A673 (cell line): Measurements from ENCODE around the gene SCAMP3. TPM values are rescaled to one million over a fixed set of nuclear protein-coding genes. Genes with fewer than 3 reads are reported as not detected.

ENCODE experiments used
- BruUV-seq: library from RNA; stranded (reverse); fragments of 400-500 nt; replicated peaks from 2 replicates; lab custom pipeline; 2021; lab: Mats Ljungman, UMichigan
- CTCF ChIA-PET: fragments of 300-600 bp; sonication (Branson Sonifier 250); formaldehyde crosslinking; loops from one replicate; lab custom pipeline; 2022; ENCODE audit warnings: antibody characterized with exemption; lab: Charles Lee
- POLR2A ChIA-PET: fragments of 300-600 bp; sonication (Branson Sonifier 250); formaldehyde crosslinking; loops from one replicate; lab custom pipeline; 2022; ENCODE audit warnings: antibody characterized with exemption; ENCODE audit not compliant: low non-redundant PET; lab: Charles Lee
- DNase-seq: peaks from one replicate; pipeline ENCODE4 v3.0.0-alpha.2; 2015; ENCODE audit warnings: low spot score
- H3K27ac ChIP-seq: fragments of 200-600 bp; sonication (generic); 2 replicates; pipeline ENCODE4 v1.5.1; 2016; ENCODE audit warnings: mixed run types, low read depth, mild to moderate bottlenecking, mixed read lengths, antibody characterized with exemption, low read length; ENCODE audit not compliant: poor library complexity, severe bottlenecking
- H3K27me3 ChIP-seq: fragments of 200-600 bp; sonication (generic); replicated peaks from 2 replicates; pipeline ENCODE4 v1.6.1; 2017; ENCODE audit warnings: mixed run types, low read depth, mild to moderate bottlenecking, mixed read lengths, antibody characterized with exemption, low read length; ENCODE audit not compliant: insufficient read depth, poor library complexity
- H3K36me3 ChIP-seq: fragments of 200-600 bp; sonication (generic); 2 replicates; pipeline ENCODE4 v1.6.1; 2016; ENCODE audit warnings: mixed run types, mild to moderate bottlenecking, mixed read lengths, antibody characterized with exemption, low read length; ENCODE audit not compliant: insufficient read depth, poor library complexity, severe bottlenecking
- H3K4me1 ChIP-seq: fragments of 200-600 bp; sonication (generic); 2 replicates; pipeline ENCODE4 v1.6.1; 2017; ENCODE audit warnings: mixed run types, mild to moderate bottlenecking, mixed read lengths, antibody characterized with exemption, low read length; ENCODE audit not compliant: insufficient read depth, poor library complexity, severe bottlenecking
- H3K4me3 ChIP-seq: fragments of 200-600 bp; sonication (generic); 2 replicates; pipeline ENCODE4 v1.5.1; 2016; ENCODE audit warnings: low read depth, mixed run types, mild to moderate bottlenecking, mixed read lengths, low read length; ENCODE audit not compliant: poor library complexity, severe bottlenecking
- H3K9me3 ChIP-seq: fragments of 200-600 bp; sonication (generic); 2 replicates; pipeline ENCODE4 v1.6.1; 2016; ENCODE audit warnings: mixed run types, low read depth, mild to moderate bottlenecking, mixed read lengths, antibody characterized with exemption, low read length; ENCODE audit not compliant: poor library complexity, severe bottlenecking
- EZH2 ChIP-seq: fragments of 200-600 bp; sonication (generic); IDR thresholded peaks from 2 replicates; pipeline ENCODE4 v1.6.1; 2017; ENCODE audit warnings: borderline replicate concordance, low read depth, mild to moderate bottlenecking, mixed read lengths, antibody characterized with exemption, low read length; ENCODE audit not compliant: poor library complexity, severe bottlenecking
- intact Hi-C: fragments of 100-400 bp; cut with micrococcal nuclease; formaldehyde crosslinking; loops from one replicate; pipeline ENCODE4 v1.10.0; 2022; ENCODE audit not compliant: unreplicated experiment
- total RNA-seq: library from RNA; stranded (reverse); gene quantifications from 2 replicates; pipeline ENCODE4 v1.2.3, GENCODE V29; 2021
- TF ChIP-seq, protein P1 (sequence below): fragments of 300-800, 200-600 bp; sonication (generic); conservative IDR thresholded peaks from 2 replicates; pipeline ENCODE4 v1.5.1; 2017; ENCODE audit warnings: low read depth, mild to moderate bottlenecking, antibody characterized with exemption, low read length, moderate library complexity, mixed read lengths

Gene SCAMP3
- total RNA-seq, 1 experiment from 2014 or later: 115 TPM

- TF ChIP-seq EZH2: no peak
- TF ChIP-seq, protein P1, sequence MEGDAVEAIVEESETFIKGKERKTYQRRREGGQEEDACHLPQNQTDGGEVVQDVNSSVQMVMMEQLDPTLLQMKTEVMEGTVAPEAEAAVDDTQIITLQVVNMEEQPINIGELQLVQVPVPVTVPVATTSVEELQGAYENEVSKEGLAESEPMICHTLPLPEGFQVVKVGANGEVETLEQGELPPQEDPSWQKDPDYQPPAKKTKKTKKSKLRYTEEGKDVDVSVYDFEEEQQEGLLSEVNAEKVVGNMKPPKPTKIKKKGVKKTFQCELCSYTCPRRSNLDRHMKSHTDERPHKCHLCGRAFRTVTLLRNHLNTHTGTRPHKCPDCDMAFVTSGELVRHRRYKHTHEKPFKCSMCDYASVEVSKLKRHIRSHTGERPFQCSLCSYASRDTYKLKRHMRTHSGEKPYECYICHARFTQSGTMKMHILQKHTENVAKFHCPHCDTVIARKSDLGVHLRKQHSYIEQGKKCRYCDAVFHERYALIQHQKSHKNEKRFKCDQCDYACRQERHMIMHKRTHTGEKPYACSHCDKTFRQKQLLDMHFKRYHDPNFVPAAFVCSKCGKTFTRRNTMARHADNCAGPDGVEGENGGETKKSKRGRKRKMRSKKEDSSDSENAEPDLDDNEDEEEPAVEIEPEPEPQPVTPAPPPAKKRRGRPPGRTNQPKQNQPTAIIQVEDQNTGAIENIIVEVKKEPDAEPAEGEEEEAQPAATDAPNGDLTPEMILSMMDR: no peak
- Histone ChIP-seq H3K27me3 (no peaks in the 10 kb centered on the region), H3K36me3 (peaks cover 20% of the 10 kb centered on the region), H3K4me1 (peaks cover 15% of the 10 kb centered on the region), H3K4me3 (peak overlapping the region; percentile 83), H3K27ac (peak overlapping the region; percentile 82), H3K9me3 (no peaks in the 10 kb centered on the region)
- ChIA-PET POLR2A (no interaction called here), CTCF (no interaction called here)
- intact Hi-C loops: loop anchor here (10.0 kb wide), 1 partner anchor 249 kb away; no protein-coding TSS in a partner anchor
- BruUV-seq: no TSS peak
- no peak for DNase-seq
These were observed 5.9 kb downstream of the SCAMP3 start for GRCh38 chr1:155256058-155256852.

GRCh38 chr1:155255243-155256007, 6.7 kb downstream of the SCAMP3 start, which contains the start of gene ENTREP3:
Gene ENTREP3, minus strand, starts transcription at chr1:155255483. Its CDS starts 606 bp downstream, at chr1:155254877.
- ChIA-PET CTCF (interaction anchor here (0.6 kb wide), 2 partner anchors 12 to 394 kb away, joined by 3 to 6 read pairs; no protein-coding TSS in a partner anchor), POLR2A (no interaction called here)
- Histone ChIP-seq H3K36me3 (peaks cover 24% of the 10 kb centered on the region), H3K9me3 (no peaks in the 10 kb centered on the region), H3K27ac (peak within 1 kb of the TSS; percentile 82), H3K27me3 (no peaks in the 10 kb centered on the region), H3K4me1 (peaks cover 21% of the 10 kb centered on the region), H3K4me3 (peak within 1 kb of the TSS; percentile 83)
- BruUV-seq: no TSS peak
- peak; percentile 94 for DNase-seq
- intact Hi-C loops: loop anchor here (10.0 kb wide), 1 partner anchor 249 kb away; no protein-coding TSS in a partner anchor
- TF ChIP-seq, protein P1: no peak
- no peak for TF ChIP-seq EZH2

- DNase-seq: no peak
- Histone ChIP-seq H3K27ac (peak overlapping the region; percentile 82), H3K9me3 (no peaks in the 10 kb centered on the region), H3K27me3 (no peaks in the 10 kb centered on the region), H3K4me1 (peaks cover 26% of the 10 kb centered on the region), H3K36me3 (peaks cover 19% of the 10 kb centered on the region), H3K4me3 (peak overlapping the region; percentile 83)
- ChIA-PET POLR2A (no interaction called here), CTCF (interaction anchor here (0.6 kb wide), 1 partner anchor 394 kb away, joined by 6 read pairs; no protein-coding TSS in a partner anchor)
- intact Hi-C loops: loop anchor here (10.0 kb wide), 1 partner anchor 250 kb away; no protein-coding TSS in a partner anchor
- TF ChIP-seq, protein P1: no peak
- no peak for TF ChIP-seq EZH2
- BruUV-seq: no TSS peak
These were observed 7.4 kb downstream of the SCAMP3 start for GRCh38 chr1:155254714-155255242.
